22Rv1 (cell line): ENCODE results near the gene SGPL1.

ENCODE experiments used
- CTCF ChIP-seq: fragments of 450-650 bp; IDR thresholded peaks from 2 replicates; pipeline ENCODE4 v1.5.1; 2017; ENCODE audit warnings: mild to moderate bottlenecking
- ZFX ChIP-seq: fragments of 450-650 bp; IDR thresholded peaks from 2 replicates; pipeline ENCODE4 v1.6.1; 2017; ENCODE audit warnings: antibody characterized with exemption, borderline replicate concordance

GRCh38 chr10:70846795-70847194 is 31.0 kb downstream of the SGPL1 start:
- TF ChIP-seq CTCF (no peak), ZFX (no peak)
